ENCODE results near the gene CD101.
A peak's percentile ranks its signal among the peaks of the same experiment; 100 is the strongest.

The CD101 gene

DNA sequence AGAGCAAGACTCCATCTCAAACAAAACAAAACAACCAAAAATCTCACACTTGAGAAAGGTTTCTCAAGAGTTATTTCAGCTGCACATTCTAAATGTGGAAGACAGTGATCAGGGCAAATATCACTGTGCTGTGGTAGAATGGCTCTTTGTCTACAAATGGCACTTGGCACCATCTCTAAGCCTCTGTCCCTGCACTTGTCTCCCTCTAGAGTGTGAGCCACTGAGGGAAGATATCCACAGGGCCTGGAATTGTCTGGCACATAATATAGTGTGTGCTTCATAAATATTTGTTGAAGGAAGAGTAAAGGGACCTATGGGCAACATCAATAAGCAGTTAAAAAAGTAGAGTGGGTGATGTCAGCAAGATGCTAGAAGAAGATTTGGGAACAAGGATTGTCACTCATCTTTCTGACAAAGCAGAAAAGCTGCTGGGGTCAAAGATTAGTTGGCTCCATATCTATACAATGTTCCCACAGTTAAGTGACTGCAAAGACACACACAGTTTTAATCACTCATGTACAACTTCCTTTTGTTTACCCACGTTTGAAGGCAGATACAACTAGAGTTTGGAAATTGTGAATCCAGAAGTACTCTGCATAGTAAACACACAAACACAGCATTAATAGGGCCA, 19.1 kb downstream of the CD101 start:
- DNase-seq: no peak

DNA sequence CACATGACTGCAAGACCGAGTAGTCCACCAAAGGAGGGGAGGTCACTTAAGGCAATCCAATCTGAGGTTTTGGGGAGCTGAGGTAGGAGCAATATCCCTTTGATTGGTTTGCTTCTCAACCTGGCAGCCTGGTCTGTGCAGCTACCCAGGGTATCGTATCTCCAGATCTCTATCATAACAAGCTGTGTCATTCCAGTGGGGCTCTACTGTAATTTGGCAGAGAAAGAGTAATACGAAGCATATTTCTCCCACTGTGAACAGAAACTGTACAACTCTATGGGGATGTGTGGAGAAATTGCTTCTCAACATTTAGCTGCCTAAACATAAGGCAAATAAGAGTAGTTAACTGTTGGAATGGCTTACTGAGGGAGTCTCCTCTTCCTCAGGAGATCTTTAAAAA, 20.6 kb downstream of the CD101 start:
- no peak for DNase-seq

DNA sequence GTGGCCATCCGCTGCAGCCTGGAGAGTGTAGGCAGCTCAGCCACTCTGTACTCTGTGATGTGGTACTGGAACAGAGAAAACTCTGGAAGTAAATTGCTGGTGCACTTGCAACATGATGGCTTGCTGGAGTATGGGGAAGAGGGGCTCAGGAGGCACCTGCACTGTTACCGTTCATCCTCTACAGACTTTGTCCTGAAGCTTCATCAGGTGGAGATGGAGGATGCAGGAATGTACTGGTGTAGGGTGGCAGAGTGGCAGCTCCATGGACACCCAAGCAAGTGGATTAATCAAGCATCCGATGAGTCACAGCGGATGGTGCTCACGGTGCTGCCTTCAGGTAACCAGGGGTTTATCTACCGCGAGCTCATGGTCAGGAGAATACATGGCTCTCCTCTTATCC, 24.0 kb downstream of the CD101 start:
- DNase-seq: no peak

DNA sequence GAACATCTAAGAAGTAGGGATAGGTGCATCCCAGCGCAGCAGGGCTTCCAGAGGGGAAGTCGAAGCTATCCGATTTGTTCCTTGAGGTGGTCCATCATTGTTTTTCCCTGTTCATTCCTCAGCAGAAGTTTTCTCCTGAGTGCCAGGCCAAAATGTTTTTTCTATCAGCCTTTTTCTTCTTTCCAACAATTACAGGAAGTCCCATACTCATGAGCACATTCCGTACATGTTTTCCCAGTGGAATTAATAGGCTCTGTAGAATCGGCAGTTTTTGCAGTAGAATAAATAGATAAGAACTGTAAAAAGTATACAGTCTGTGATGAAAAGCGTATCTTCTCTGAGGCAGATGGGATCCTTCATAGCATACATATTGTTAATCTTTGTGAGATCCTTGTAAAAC, 24.8 kb downstream of the CD101 start:
- no peak for DNase-seq

DNA sequence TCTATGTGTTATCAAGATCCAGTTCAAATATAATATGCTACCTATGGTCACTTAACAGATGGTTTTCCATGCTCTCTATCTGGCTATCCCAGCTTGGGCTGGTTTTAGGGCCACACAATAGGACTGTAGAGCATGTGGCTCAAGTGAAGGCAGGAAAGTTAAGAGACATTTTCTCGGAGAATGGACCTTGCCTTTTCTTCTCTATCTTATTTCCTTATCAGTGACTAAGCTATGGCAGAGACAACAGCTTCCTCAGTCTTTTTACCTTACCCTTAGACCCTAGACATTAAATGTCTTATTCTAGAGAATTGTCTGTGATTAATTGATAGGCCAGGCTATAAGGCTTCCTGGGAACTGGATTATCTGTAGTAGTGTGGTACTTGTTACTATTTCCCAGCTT, 28.1 kb downstream of the CD101 start:
- DNase-seq: no peak

DNA sequence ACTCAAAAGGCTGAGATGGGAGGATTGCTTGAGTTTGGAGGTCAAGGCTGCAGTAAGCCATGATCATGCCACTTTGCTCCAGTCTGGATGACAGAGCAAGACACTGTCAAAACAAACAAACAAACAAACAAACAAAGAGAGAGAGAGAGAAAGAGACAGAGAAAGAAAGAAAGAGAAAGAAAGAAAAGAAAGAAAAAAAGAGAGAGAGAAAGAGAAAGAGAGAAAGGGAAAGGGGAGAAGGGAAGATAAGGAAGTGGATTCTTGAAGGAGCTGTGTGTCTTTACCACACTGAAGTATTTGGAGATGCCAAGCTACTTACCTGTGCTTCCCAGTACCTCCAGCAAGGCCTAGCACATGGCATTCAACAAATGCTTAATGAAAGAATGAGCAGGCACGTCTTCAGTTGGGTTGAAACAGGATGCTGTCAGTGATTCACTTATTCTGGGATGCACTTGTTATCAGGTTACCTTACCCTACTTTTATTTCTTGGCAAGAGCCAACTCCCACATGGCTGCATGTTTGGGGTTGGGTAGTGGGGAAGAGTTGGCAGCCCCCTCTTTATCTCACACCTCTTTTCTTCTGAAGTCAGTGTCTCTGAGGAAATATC, 28.8 kb downstream of the CD101 start:
- DNase-seq: no peak

DNA sequence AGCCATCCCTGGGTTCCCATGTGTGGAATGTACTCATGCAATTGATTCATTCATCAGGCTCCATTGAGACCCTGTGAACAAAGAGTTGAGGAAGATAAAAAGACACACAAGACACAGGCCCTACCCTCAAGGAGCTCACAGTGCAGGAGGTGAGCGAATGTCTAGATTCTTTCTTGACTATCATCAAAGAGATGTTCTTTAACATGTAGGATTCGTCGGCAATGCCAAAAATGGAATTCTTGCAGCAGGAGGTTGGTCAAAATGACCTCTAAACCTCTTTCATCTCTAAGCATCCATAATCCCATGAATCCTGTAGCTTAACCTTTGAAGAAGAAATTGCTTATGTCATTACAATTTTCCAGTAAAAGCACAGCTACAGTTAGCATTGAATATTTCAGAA, 30.7 kb downstream of the CD101 start:
- DNase-seq: no peak

DNA sequence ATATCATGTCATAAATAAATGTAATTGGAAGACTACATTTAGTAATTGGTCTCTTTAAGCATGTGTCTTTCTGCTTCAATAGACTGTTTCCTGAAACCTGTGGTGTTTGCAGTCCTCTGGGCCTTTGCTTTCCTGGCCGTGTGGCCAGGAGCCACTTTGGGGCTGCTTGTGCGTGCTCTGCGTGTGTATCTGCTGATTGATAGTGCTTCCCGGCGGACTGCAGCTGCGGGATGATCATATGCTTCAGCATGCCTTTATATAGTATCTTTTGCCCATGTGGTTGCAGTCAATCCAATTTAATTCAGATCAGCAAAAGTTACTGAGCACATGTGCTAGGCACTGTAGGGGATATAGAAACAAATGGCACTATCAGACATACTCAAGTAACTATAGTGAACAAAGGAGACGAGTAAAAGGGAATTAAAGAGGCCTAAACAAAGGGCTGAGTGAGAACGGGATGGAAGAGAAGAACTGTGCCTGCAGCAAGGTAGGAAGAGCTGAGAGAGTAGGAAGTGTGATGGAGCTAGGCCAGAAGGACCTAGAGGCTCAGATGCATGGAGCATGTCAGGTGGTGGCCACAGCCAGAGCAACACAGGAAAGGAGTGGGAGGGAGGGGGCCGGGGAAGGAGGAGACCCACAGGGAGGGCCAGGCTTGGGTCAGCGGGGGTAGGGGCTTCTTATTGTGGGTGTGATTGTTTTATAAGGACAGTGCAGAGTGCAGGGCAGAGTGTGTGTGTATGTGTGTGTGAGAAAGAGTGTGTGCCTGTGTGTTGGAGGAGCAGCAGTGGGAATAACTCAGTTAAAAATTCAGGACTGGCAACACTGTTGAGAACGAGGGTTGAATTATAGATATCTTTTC, 31.4 kb downstream of the CD101 start:
- no peak for DNase-seq

DNA sequence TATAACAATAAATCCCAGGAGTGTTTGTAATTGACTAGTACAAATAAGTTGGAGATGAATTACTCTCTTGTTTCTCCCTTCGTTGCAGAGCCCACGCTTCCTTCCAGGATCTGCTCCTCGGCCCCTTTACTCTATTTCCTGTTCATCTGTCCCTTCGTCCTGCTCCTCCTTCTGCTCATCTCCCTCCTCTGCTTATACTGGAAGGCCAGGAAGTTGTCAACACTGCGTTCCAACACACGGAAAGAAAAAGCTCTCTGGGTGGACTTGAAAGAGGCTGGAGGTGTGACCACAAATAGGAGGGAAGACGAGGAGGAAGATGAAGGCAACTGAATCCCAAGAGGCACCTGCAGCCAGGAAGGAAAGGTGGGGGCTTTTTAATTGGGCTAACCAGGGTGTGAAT, 32.2 kb downstream of the CD101 start:
- no peak for DNase-seq

DNA sequence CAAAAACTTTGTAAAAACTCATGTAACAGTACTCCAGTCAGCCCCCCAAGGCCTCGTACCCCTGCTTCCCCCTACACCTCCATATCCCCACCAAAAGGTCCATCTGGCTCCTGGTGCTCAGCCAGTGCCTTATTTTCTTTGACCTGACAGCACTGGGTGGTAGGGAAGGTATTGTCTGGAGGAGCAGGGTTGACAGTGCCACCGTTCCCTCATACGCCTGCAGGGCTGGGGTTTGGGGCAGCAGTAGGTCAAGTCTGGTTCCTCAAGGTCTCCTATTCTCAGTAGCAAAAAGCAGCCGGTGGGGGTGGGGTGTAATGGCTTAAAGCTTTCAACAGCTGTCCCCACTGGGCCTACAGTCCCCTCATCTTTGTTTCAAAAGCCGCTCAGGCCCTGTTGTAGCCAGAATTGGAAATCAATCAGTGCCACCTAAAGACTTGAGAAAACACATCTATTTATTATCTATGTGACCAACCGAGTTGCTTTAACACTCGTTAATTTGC, 33.3 kb downstream of the CD101 start:
- no peak for DNase-seq

DNA sequence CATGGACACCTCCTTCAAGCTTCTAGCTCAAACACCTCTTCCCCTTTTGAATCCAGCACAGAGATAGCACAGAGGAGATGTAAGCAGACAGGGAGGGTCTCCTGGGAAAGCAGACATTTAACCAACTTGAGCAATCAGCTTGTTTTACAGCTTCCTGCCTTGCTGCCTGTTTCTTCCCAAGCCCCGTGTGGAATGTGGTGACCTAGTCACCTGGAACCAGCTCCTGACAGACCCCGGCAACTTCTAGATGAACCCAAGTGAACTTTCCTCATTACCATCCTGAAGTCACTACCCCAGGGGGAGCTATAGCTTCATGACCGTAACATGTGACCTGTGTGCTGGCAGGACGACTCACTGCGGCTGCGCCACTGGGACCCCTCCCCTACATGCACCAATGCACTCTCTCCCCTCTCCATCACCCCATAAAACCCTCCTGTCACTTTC, 34.5 kb downstream of the CD101 start:
- no peak for DNase-seq

DNA sequence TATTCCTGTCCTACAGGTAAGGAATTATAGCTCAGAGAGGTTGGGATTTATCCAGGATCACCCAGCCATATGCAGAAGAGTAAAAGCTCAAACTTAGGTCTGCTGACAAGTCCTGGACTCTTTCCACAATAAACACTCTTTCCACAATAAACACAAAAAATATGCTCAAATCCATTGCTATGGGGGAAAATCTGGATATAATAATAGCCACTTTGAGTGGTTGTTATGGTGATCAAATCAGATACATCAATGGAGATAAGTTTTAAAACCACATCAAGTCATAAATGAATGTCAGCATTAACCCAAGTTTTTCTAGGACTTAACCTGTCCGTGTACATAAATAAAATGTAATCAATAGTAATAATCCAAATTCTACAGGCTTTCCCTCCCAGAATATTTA, 36.2 kb downstream of the CD101 start:
- DNase-seq: no peak

DNA sequence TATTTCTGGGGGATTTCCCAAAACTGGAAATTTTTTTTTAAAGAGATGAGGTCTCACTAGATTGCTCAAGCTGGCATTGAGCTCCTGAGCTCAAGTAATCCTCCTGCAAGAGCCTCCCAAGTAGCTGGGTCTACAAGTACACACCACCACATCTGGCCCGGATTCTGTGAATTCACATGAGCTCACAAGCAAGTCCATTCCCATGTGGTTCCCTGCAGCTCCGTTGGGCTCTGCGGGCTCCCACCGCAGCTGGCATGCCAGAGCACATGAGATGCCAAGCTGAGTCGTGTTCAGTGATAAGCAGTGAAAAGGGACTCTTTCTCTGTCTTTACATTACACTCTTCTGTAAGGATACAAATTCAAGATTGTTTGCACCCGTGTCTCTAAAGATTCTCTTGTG, 36.7 kb downstream of the CD101 start:
- no peak for DNase-seq

DNA sequence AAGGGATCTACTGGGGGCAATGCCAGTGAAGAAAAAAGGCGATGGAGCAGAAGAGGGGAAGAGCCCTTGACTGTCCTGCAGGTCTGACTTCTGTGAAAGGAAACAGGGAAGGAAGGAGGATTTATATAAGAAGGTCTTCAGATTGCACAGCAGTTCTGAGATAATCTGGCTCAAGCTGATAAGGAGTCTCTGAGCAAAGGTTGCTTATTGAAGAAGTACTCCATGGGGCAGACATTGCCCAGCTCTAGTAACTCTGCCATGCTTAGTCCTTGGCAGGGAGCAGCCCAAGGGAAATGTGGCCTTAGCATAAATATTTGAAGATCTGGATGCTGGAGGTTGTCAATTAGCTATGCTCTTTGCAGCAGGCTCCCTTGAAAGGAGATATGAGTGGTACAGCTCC, 42.7 kb downstream of the CD101 start:
- DNase-seq: no peak

DNA sequence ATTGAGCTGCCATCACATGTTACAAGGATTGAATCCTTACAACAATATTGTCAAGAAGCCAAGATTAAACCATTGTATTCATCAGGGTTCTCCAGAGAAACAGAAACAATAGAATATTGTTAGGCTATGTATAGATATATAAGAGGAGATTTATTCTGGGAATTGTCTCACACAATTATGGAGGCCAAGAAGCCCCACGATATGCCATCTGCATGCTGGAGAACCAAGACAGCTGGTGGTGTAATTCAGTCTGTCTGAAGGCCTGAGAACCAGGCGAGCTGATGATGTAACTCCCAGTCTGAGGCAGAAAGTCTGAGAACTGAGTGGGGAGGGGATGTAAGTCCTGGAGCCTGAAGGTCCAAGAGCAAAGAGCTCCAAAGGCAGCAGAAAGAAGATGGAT, 44.1 kb downstream of the CD101 start:
- DNase-seq: no peak

DNA sequence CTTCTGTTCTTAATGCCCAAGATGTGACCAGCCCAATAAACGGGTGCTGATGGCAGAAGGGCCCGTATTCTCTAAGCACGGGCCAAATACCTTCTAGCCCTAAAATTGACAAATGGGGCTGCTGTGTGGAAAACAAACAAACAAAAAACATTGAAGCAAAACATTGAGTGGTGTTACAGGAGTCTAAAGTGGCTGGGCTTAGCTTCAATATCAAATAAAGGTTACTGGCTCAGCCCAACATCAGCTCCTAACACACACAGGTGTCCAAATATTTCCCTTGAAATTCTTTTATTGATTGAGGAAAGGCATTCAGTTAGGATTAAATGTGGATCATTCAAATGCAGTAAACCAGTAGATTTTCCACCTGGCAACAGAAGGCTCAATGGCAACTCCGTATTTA, 45.2 kb downstream of the CD101 start:
- DNase-seq: no peak

DNA sequence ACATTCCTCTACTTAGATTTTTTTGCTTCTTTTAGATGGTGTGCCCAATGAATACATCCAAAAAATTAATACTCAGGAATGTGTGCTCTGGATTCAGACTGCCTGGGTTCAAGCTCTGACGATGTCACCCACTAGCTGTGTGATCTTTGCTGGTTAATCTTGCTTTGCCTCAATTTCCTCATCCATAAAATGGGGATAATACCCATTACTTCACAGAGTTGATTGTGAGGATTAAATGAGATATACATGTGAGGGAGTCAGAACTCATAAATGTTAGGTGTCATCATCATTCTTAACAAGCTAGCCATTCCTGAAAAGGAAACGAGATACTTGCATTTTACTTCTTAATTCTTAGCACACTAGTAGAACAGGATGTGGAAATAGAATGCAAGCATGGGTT, 45.7 kb downstream of the CD101 start:
- DNase-seq: no peak

DNA sequence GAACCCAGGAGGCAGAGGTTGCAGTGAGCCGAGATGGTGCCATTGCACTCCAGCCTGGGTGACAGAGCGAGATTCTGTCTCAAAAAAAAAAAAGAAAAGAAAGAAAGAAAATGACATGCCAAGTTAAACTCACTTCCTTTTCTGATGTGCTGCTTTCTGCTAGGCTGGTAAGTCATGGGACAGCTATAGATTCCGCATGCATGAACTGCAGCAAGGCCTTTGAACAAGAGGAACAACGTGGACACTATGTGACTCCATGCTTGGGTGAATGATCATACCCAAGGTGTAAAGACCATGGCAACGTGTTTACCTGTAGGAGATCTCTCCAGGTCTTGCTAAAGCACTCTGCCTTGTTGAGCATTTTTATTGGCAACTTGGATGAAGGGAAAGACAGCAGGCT, 48.3 kb downstream of the CD101 start:
- DNase-seq: no peak

DNA sequence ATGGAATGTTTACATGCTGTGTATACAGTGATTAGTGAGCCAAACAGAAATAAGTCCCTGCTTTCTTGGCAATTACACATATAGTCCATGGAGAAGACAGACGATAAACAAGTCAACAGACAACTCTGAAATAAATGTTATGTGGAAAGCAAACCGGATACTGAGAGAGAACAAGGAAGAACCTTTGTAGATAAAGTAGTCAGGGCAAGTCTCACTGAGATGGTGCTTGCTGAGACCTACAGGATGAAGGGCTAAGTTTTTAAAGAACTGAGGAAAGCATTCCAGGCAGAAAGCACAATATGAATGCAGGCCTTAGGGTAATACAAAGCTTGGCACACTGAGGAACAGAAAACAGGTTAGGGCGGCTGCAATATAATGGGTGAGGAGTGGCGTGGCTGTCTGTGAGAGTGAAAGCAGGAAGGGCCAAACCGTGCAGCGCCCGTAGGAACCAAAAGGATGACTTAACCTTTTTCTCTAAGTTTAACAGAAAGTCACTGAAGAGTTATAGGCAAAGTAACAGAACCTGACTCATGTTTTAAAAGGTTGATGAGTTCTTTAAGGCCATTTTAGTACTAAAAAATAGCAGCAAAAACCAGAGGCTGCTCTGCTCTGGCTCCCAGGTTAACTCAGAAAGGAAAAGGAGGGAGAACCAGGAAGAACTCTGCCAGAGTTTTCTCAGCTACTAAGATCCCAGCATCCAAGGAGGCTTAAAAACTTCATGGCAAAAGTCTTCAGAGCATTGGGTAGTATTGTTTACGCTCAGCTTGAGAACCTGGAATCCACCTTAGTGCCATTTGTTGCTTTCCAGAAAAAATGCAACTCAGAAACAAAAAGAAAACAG, 49.9 kb downstream of the CD101 start:
- DNase-seq: no peak

DNA sequence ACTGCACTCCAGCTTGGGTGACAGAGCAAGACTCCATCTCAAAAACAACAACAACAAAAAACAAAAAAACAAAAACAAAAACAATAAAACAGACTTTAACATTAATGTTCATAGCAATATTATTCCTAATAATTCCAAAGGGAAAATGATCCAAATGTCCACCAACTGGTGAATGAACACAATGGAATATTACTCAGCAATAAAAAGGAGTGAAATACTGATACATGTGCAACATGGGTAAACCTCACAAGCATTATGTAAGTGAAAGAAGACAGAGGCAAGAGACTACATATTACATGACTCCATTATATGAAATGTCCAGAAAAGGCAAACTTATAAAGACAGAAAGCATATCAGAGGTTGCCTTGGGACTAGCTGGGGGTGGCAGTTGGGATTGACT, 52.5 kb downstream of the CD101 start:
- no peak for DNase-seq

DNA sequence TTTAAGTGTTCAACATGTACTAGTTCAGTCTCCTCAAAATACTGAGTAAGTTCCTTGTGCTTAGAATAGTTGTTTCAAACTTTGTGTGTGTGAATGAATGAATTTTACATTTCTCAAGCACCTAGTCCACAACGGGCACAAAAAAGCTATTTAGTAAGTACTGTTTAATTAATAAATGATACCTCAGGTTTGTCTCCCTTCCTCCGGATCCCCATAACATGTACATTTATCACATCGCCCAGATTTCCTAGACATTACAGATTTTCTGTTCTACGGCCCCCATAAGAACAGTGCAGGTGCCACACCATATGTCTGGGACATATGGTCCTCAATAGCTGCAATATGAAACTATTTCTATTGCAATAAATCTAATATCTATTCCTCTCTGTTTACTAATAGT, 57.2 kb downstream of the CD101 start:
- no peak for DNase-seq

DNA sequence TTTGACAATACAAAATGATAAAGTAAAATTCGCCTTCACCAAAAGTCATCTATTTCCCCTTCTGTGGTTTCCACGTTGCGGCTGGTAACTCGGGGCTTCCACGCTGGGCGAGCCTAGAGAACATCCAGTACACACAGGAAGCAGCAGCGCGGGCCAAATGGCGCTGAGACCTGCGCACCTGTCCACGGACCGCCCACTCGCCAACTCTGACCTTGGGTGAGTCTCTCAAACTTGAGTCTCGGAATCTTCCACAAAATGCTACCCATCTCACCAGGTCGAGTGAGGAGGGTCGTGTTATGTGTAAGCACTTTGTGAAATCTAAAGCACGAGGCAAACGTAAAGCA, 57.7 kb downstream of the CD101 start:
- DNase-seq: peak; percentile 37
